Measurements from ENCODE around the gene PRDM9. TPM values are rescaled to one million over a fixed set of nuclear protein-coding genes. Genes with fewer than 3 reads are reported as not detected.

PRDM9 gene
- total and polyA plus RNA-seq, 9 of the 15 experiments (the other 6 are each of a cell fraction or from before 2014, with no cell fraction given) = 0.03 to 1.2 (median 0.47) TPM

DNA sequence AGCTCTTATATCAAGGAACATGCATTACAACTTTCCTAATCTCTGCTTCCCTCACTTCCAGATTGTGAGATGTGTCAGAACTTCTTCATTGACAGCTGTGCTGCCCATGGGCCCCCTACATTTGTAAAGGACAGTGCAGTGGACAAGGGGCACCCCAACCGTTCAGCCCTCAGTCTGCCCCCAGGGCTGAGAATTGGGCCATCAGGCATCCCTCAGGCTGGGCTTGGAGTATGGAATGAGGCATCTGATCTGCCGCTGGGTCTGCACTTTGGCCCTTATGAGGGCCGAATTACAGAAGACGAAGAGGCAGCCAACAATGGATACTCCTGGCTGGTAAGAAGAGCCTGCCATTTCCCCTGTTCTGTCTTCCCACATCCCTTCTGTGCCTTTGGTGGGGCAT, 15.1 kb downstream of the PRDM9 start (continued):
- TF ChIP-seq ZBED1 (IDR thresholded peaks at IDR 0.05) (no peak), ZNF143 (CRISPR knock-in tag; IDR thresholded peaks at IDR 0.05) (no peak), TCF7L2 (IDR thresholded peaks at IDR 0.05; ENCODE audit: low read depth, low read length) (no peak)
- TF ChIP-seq, protein P1, sequence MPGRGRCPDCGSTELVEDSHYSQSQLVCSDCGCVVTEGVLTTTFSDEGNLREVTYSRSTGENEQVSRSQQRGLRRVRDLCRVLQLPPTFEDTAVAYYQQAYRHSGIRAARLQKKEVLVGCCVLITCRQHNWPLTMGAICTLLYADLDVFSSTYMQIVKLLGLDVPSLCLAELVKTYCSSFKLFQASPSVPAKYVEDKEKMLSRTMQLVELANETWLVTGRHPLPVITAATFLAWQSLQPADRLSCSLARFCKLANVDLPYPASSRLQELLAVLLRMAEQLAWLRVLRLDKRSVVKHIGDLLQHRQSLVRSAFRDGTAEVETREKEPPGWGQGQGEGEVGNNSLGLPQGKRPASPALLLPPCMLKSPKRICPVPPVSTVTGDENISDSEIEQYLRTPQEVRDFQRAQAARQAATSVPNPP (IDR thresholded peaks at IDR 0.05; ENCODE audit: borderline replicate concordance, insufficient read depth, insufficient read length) = no peak

DNA sequence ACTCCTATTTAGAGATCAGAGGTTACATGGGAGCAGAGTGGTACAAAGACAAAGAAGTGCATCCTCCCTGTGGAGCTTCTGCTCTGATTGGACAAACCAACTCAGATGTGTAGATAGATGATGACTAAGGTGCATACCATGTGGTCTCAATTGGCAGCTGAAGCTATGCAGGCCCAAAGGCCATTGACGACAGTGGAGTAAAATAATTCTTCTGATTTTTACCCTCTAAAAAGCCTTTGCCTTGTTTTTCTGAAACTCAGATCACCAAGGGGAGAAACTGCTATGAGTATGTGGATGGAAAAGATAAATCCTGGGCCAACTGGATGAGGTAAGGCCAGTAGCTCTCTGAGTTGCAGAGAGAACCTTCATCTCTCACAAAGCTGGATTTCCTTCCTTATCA, 15.6 kb downstream of the PRDM9 start:
- WGBS (ENCODE audit: insufficient coverage, low coverage, missing lambda C conversion rate) = 0% methylated on average over 1 of the region's 1 CpG
- Histone ChIP-seq H3K4me3 (no peak overlapping the region), H3K4me2 (ENCODE audit: insufficient read depth, low read length) (no peak overlapping the region), H3K9me1 (ENCODE audit: control insufficient read depth, insufficient read depth, low read length) (no peaks in the 10 kb centered on the region), H4K20me1 (replicated peaks; ENCODE audit: control insufficient read depth, insufficient read depth, low read length) (no peaks in the 10 kb centered on the region), H3K27ac (ENCODE audit: extremely low read depth, low read depth, low read length) (no peak overlapping the region), H3K36me3 (ENCODE audit: control insufficient read depth, insufficient read depth, low read length) (no peaks in the 10 kb centered on the region), H3K9me3 (replicated peaks; ENCODE audit: control insufficient read depth, insufficient read depth, low read depth, low read length) (no peaks in the 10 kb centered on the region; the same call in 1 of the 2 replicates), H2AFZ (ENCODE audit: low read depth, low read length) (no peak overlapping the region), H3K27me3 (ENCODE audit: control insufficient read depth in 2 of 2, insufficient read depth in 2 of 2, low read length in 2 of 2) (no peaks in the 10 kb centered on the region), H3K79me2 (ENCODE audit: control insufficient read depth, insufficient read depth, low read length) (no peaks in the 10 kb centered on the region), H3K9ac (ENCODE audit: insufficient read depth in 1 of 2, low read depth in 2 of 2, low read length in 2 of 2) (no peak overlapping the region), H3K4me1 (replicated peaks in 1 of 2; ENCODE audit: control insufficient read depth in 2 of 2, insufficient read depth in 2 of 2, low read length in 2 of 2) (no peaks in the 10 kb centered on the region)
- DNase-seq (ENCODE audit: extremely low read depth in 1 of 4, low spot score in 3 of 4) (no peak), ATAC-seq (no peak), FAIRE-seq (no peak)
- in situ Hi-C loops (cut with MboI) (no loop called here), intact Hi-C loops (cut with micrococcal nuclease) (no loop called here)
- POLR2A ChIA-PET = interaction anchor here (1.0 kb wide), 1 partner anchor 1182 kb away, joined by 4 read pairs; no protein-coding TSS in a partner anchor
- BruUV-seq (replicated peaks) = no TSS peak
- CTCF ChIA-PET (ENCODE audit: low intra/inter-chr PET ratio) = no interaction called here
- TF ChIP-seq, protein P2, sequence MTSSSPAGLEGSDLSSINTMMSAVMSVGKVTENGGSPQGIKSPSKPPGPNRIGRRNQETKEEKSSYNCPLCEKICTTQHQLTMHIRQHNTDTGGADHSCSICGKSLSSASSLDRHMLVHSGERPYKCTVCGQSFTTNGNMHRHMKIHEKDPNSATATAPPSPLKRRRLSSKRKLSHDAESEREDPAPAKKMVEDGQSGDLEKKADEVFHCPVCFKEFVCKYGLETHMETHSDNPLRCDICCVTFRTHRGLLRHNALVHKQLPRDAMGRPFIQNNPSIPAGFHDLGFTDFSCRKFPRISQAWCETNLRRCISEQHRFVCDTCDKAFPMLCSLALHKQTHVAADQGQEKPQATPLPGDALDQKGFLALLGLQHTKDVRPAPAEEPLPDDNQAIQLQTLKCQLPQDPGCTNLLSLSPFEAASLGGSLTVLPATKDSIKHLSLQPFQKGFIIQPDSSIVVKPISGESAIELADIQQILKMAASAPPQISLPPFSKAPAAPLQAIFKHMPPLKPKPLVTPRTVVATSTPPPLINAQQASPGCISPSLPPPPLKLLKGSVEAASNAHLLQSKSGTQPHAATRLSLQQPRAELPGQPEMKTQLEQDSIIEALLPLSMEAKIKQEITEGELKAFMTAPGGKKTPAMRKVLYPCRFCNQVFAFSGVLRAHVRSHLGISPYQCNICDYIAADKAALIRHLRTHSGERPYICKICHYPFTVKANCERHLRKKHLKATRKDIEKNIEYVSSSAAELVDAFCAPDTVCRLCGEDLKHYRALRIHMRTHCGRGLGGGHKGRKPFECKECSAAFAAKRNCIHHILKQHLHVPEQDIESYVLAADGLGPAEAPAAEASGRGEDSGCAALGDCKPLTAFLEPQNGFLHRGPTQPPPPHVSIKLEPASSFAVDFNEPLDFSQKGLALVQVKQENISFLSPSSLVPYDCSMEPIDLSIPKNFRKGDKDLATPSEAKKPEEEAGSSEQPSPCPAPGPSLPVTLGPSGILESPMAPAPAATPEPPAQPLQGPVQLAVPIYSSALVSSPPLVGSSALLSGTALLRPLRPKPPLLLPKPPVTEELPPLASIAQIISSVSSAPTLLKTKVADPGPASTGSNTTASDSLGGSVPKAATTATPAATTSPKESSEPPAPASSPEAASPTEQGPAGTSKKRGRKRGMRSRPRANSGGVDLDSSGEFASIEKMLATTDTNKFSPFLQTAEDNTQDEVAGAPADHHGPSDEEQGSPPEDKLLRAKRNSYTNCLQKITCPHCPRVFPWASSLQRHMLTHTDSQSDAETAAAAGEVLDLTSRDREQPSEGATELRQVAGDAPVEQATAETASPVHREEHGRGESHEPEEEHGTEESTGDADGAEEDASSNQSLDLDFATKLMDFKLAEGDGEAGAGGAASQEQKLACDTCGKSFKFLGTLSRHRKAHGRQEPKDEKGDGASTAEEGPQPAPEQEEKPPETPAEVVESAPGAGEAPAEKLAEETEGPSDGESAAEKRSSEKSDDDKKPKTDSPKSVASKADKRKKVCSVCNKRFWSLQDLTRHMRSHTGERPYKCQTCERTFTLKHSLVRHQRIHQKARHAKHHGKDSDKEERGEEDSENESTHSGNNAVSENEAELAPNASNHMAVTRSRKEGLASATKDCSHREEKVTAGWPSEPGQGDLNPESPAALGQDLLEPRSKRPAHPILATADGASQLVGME (CRISPR knock-in tag; IDR thresholded peaks at IDR 0.05) = no peak
- TF ChIP-seq FIP1L1 (IDR thresholded peaks at IDR 0.05; ENCODE audit: low read depth, low read length, poor library complexity, severe bottlenecking) = no peak
- TF ChIP-seq, protein P3, sequence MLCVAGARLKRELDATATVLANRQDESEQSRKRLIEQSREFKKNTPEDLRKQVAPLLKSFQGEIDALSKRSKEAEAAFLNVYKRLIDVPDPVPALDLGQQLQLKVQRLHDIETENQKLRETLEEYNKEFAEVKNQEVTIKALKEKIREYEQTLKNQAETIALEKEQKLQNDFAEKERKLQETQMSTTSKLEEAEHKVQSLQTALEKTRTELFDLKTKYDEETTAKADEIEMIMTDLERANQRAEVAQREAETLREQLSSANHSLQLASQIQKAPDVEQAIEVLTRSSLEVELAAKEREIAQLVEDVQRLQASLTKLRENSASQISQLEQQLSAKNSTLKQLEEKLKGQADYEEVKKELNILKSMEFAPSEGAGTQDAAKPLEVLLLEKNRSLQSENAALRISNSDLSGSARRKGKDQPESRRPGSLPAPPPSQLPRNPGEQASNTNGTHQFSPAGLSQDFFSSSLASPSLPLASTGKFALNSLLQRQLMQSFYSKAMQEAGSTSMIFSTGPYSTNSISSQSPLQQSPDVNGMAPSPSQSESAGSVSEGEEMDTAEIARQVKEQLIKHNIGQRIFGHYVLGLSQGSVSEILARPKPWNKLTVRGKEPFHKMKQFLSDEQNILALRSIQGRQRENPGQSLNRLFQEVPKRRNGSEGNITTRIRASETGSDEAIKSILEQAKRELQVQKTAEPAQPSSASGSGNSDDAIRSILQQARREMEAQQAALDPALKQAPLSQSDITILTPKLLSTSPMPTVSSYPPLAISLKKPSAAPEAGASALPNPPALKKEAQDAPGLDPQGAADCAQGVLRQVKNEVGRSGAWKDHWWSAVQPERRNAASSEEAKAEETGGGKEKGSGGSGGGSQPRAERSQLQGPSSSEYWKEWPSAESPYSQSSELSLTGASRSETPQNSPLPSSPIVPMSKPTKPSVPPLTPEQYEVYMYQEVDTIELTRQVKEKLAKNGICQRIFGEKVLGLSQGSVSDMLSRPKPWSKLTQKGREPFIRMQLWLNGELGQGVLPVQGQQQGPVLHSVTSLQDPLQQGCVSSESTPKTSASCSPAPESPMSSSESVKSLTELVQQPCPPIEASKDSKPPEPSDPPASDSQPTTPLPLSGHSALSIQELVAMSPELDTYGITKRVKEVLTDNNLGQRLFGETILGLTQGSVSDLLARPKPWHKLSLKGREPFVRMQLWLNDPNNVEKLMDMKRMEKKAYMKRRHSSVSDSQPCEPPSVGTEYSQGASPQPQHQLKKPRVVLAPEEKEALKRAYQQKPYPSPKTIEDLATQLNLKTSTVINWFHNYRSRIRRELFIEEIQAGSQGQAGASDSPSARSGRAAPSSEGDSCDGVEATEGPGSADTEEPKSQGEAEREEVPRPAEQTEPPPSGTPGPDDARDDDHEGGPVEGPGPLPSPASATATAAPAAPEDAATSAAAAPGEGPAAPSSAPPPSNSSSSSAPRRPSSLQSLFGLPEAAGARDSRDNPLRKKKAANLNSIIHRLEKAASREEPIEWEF (CRISPR knock-in tag; IDR thresholded peaks at IDR 0.05) = no peak
